HEK293 (cell line): ENCODE results near the gene STARD5.
A peak's percentile ranks its signal among the peaks of the same experiment; 100 is the strongest.

ENCODE experiments used
- CTCF ChIA-PET: fragments of 350-600 bp; formaldehyde crosslinking; extraction: SDS; loops from one replicate; lab custom pipeline; 2021; ENCODE audit warnings: antibody characterized with exemption; lab: Yijun Ruan, JAX
- POLR2A ChIA-PET: fragments of 300-600 bp; formaldehyde crosslinking; extraction: SDS; loops from one replicate; lab custom pipeline; 2020; ENCODE audit warnings: antibody characterized with exemption, inconsistent platforms; lab: Yijun Ruan, JAX
- H3K27ac ChIP-seq: fragments of 200-500 bp; sonication (Bioruptor generic); 2 replicates; pipeline ENCODE4 v1.5.1; 2014; ENCODE audit warnings: low read depth, low read length, control low read depth, inconsistent platforms; ENCODE audit errors: extremely low read depth
- H3K36me3 ChIP-seq, 2 experiments: fragments of 200-500 bp in 1 of 2; sonication (Bioruptor generic) in 1 of 2; 1 replicate in 1 of 2; 2 replicates in 1 of 2; pipeline ENCODE4 v1.5.1; 2014 to 2017; ENCODE audit warnings: inconsistent platforms in 2 of 2, low read length in 2 of 2; ENCODE audit not compliant: control insufficient read depth in 2 of 2, insufficient read depth in 1 of 2
- H3K4me1 ChIP-seq: fragments of 200-500 bp; sonication (Bioruptor generic); 2 replicates; pipeline ENCODE4 v1.5.1; 2014; ENCODE audit warnings: mild to moderate bottlenecking, low read length, inconsistent platforms; ENCODE audit not compliant: control insufficient read depth, insufficient read depth
- H3K4me3 ChIP-seq: 2 replicates; pipeline ENCODE4 v1.5.1; 2011; ENCODE audit warnings: low read depth, mild to moderate bottlenecking, control low read depth, low read length, moderate library complexity
- H3K9me3 ChIP-seq: fragments of 200-500 bp; sonication (Bioruptor generic); 2 replicates; pipeline ENCODE4 v1.5.1; 2014; ENCODE audit warnings: low read depth, low read length, inconsistent platforms; ENCODE audit not compliant: control insufficient read depth, insufficient read depth
- BCL6B ChIP-seq: fragments of 450-650 bp; formaldehyde crosslinking; IDR thresholded peaks from 2 replicates; pipeline ENCODE4 v1.5.1; 2017; ENCODE audit warnings: missing biosample characterization, missing genetic modification characterization
- ELK4 ChIP-seq: IDR thresholded peaks from 2 replicates; pipeline ENCODE4 v1.6.1; 2011; ENCODE audit warnings: mild to moderate bottlenecking, low read depth, low read length, borderline replicate concordance
- GFI1B ChIP-seq: fragments of 450-650 bp; formaldehyde crosslinking; IDR thresholded peaks from 2 replicates; pipeline ENCODE4 v1.5.1; 2016; ENCODE audit warnings: missing biosample characterization, missing genetic modification characterization
- GLI4 ChIP-seq: fragments of 450-650 bp; formaldehyde crosslinking; IDR thresholded peaks from 2 replicates; pipeline ENCODE4 v1.5.1; 2016; ENCODE audit warnings: missing biosample characterization, missing genetic modification characterization
- IKZF3 ChIP-seq: fragments of 450-650 bp; IDR thresholded peaks from 2 replicates; pipeline ENCODE4 v1.5.0; 2018; ENCODE audit warnings: missing biosample characterization, mild to moderate bottlenecking, missing genetic modification characterization, moderate library complexity
- MYNN ChIP-seq: fragments of 450-650 bp; formaldehyde crosslinking; IDR thresholded peaks from 2 replicates; pipeline ENCODE4 v1.5.1; 2016; ENCODE audit warnings: missing biosample characterization, missing genetic modification characterization, borderline replicate concordance
- YY1 ChIP-seq: fragments of 450-650 bp; formaldehyde crosslinking; IDR thresholded peaks from 2 replicates; pipeline ENCODE4 v1.5.1; 2018; ENCODE audit warnings: missing biosample characterization, missing genetic modification characterization
- ZFHX2 ChIP-seq: fragments of 450-650 bp; formaldehyde crosslinking; conservative IDR thresholded peaks from 2 replicates; pipeline ENCODE4 v1.5.1; 2016; ENCODE audit warnings: missing biosample characterization, missing genetic modification characterization
- ZFP69B ChIP-seq: fragments of 450-650 bp; formaldehyde crosslinking; IDR thresholded peaks from 2 replicates; pipeline ENCODE4 v1.5.1; 2016; ENCODE audit warnings: missing biosample characterization, missing genetic modification characterization
- ZNF114 ChIP-seq: fragments of 450-650 bp; formaldehyde crosslinking; IDR thresholded peaks from 2 replicates; pipeline ENCODE4 v1.5.0; 2017; ENCODE audit warnings: missing biosample characterization, missing genetic modification characterization
- ZNF140 ChIP-seq: fragments of 450-650 bp; formaldehyde crosslinking; IDR thresholded peaks from 2 replicates; pipeline ENCODE4 v1.5.1; 2016; ENCODE audit warnings: missing biosample characterization, missing genetic modification characterization
- ZNF324 ChIP-seq: fragments of 450-650 bp; formaldehyde crosslinking; IDR thresholded peaks from 2 replicates; pipeline ENCODE4 v1.5.1; 2016; ENCODE audit warnings: missing biosample characterization, missing genetic modification characterization
- ZNF350 ChIP-seq: fragments of 450-650 bp; formaldehyde crosslinking; IDR thresholded peaks from 2 replicates; pipeline ENCODE4 v1.5.0; 2017; ENCODE audit warnings: missing biosample characterization, mild to moderate bottlenecking, missing genetic modification characterization
- ZNF37A ChIP-seq: fragments of 450-650 bp; IDR thresholded peaks from 2 replicates; pipeline ENCODE4 v1.5.1; 2018; ENCODE audit warnings: missing biosample characterization, missing genetic modification characterization
- ZNF398 ChIP-seq: fragments of 450-650 bp; formaldehyde crosslinking; IDR thresholded peaks from 2 replicates; pipeline ENCODE4 v1.5.1; 2017; ENCODE audit warnings: missing biosample characterization, missing genetic modification characterization
- ZNF423 ChIP-seq: fragments of 450-650 bp; formaldehyde crosslinking; IDR thresholded peaks from 2 replicates; pipeline ENCODE4 v1.5.1; 2016; ENCODE audit warnings: missing biosample characterization, missing genetic modification characterization
- ZNF596 ChIP-seq: fragments of 450-650 bp; IDR thresholded peaks from 2 replicates; pipeline ENCODE4 v1.5.0; 2018; ENCODE audit warnings: missing biosample characterization, mild to moderate bottlenecking, missing genetic modification characterization, moderate library complexity
- ZNF830 ChIP-seq: fragments of 450-650 bp; IDR thresholded peaks from 2 replicates; pipeline ENCODE4 v1.5.0; 2018; ENCODE audit warnings: missing biosample characterization, missing genetic modification characterization, low read depth, mild to moderate bottlenecking, moderate library complexity
- ZNF843 ChIP-seq: fragments of 450-650 bp; formaldehyde crosslinking; IDR thresholded peaks from 2 replicates; pipeline ENCODE4 v1.5.1; 2016; ENCODE audit warnings: missing biosample characterization, missing genetic modification characterization
- ZXDB ChIP-seq: fragments of 450-650 bp; formaldehyde crosslinking; IDR thresholded peaks from 2 replicates; pipeline ENCODE4 v1.5.1; 2016; ENCODE audit warnings: missing biosample characterization, missing genetic modification characterization

STARD5 gene

GRCh38 chr15:81357180-81357686 is 33.3 kb upstream of the STARD5 start:
- TF ChIP-seq IKZF3 (tag by site-specific recombination) = no peak
- TF ChIP-seq ZNF324 (tag by site-specific recombination) = no peak
- no peak for TF ChIP-seq GFI1B (tag by site-specific recombination)
- no peak for TF ChIP-seq ZNF830 (tag by site-specific recombination)
- 0 out of 2 replicates have a peak, but pooled peaks have one; percentile 24 for TF ChIP-seq ZNF350 (tag by site-specific recombination)
- TF ChIP-seq ZNF596 (tag by site-specific recombination) = no peak
- TF ChIP-seq ZNF843 (tag by site-specific recombination) = no peak
- TF ChIP-seq ZFHX2 (tag by site-specific recombination) = 0 out of 2 replicates have a peak, but pooled peaks have one; percentile 11
- TF ChIP-seq ZFP69B (tag by site-specific recombination) = no peak
- no peak for TF ChIP-seq ELK4
- no peak for TF ChIP-seq BCL6B (tag by site-specific recombination)
- ChIA-PET POLR2A (no interaction called here), CTCF (interaction anchor here (0.7 to 1.9 kb wide), 5 partner anchors 16 to 256 kb away, joined by 3 to 6 read pairs (median 3); no protein-coding TSS in a partner anchor)
- H3K27ac ChIP-seq = no peak overlapping the region
- 0 out of 2 replicates have a peak, but pooled peaks cover 3% of the 10 kb centered on the region for H3K4me1 ChIP-seq
- no peak overlapping the region for H3K4me3 ChIP-seq
- no peaks in the 10 kb centered on the region for H3K36me3 ChIP-seq
- H3K9me3 ChIP-seq = no peaks in the 10 kb centered on the region

- Histone ChIP-seq H3K9me3 (no peaks in the 10 kb centered on the region), H3K4me1 (0 out of 2 replicates have a peak, but pooled peaks cover 3% of the 10 kb centered on the region), H3K27ac (no peak overlapping the region)
- CTCF ChIA-PET = interaction anchor here (0.6 to 1.9 kb wide), 6 partner anchors 12 to 248 kb away, joined by 3 to 6 read pairs (median 3); no protein-coding TSS in a partner anchor
- TF ChIP-seq ZNF140 (tag by site-specific recombination) (no peak), ZXDB (tag by site-specific recombination) (no peak), ZNF350 (tag by site-specific recombination) (no peak), YY1 (tag by site-specific recombination) (no peak), ZNF114 (tag by site-specific recombination) (no peak), ZNF423 (tag by site-specific recombination) (no peak), ELK4 (no peak), GLI4 (tag by site-specific recombination) (no peak), MYNN (tag by site-specific recombination) (no peak), ZNF398 (no peak), ZNF37A (tag by site-specific recombination) (no peak)
- TF ChIP-seq, all 188 proteins: peak for 0
- POLR2A ChIA-PET = interaction anchor here (1.1 kb wide), 1 partner anchor 32 kb away, joined by 4 read pairs; the partner anchor contains the start of gene STARD5
- Histone ChIP-seq H3K4me3 (no peak overlapping the region), H3K36me3 (no peaks in the 10 kb centered on the region)
Observed at GRCh38 chr15:81356252-81356651, 32.3 kb upstream of the STARD5 start.
